ENCODE results near the gene SLC6A17. TPM values are rescaled to one million over a fixed set of nuclear protein-coding genes. Genes with fewer than 3 reads are reported as not detected.

The SLC6A17 gene
- polyA plus RNA-seq, 3 donors from 2014 or later: not detected

GRCh38 chr1:110228869-110229268, 78.6 kb downstream of the SLC6A17 start:
- Mint-ChIP-seq H3K27ac (no peak overlapping the region), H3K36me3 (no peaks in the 10 kb centered on the region), H3K27me3 (ENCODE audit: low read depth in 3 of 3) (peaks cover 0 to 1% (median 0%) of the 10 kb centered on the region in 3 donors)

GRCh38 chr1:110229348-110230001, 79.2 kb downstream of the SLC6A17 start:
- Mint-ChIP-seq H3K4me3 (no peak overlapping the region), H3K9me3 (no peaks in the 10 kb centered on the region), H3K27ac (no peak overlapping the region), H3K4me1 (no peaks in the 10 kb centered on the region), H3K27me3 (ENCODE audit: low read depth in 3 of 3) (peaks cover 0 to 1% (median 0%) of the 10 kb centered on the region in 3 donors), H3K36me3 (no peaks in the 10 kb centered on the region)
- no peak for DNase-seq

More at GRCh38 chr1:110228869-110229268, 78.6 kb downstream of the SLC6A17 start:
- DNase-seq: no peak
- H3K4me1 Mint-ChIP-seq: no peaks in the 10 kb centered on the region
- no peaks in the 10 kb centered on the region for H3K9me3 Mint-ChIP-seq
- H3K4me3 Mint-ChIP-seq: no peak overlapping the region

- no peak overlapping the region for H3K4me3 Mint-ChIP-seq
- no peaks in the 10 kb centered on the region for H3K36me3 Mint-ChIP-seq
- H3K27me3 Mint-ChIP-seq (ENCODE audit: low read depth in 3 of 3): peaks cover 0 to 1% (median 0%) of the 10 kb centered on the region in 3 donors
- no peak overlapping the region for H3K27ac Mint-ChIP-seq
- no peaks in the 10 kb centered on the region for H3K9me3 Mint-ChIP-seq
- H3K4me1 Mint-ChIP-seq: no peaks in the 10 kb centered on the region
- DNase-seq: no peak
Observed at GRCh38 chr1:110230381-110231199, 80.3 kb downstream of the SLC6A17 start.

- Mint-ChIP-seq H3K27ac (no peak overlapping the region), H3K27me3 (ENCODE audit: low read depth in 3 of 3) (peaks cover 0 to 2% (median 1%) of the 10 kb centered on the region in 3 donors), H3K4me1 (no peaks in the 10 kb centered on the region), H3K9me3 (no peaks in the 10 kb centered on the region), H3K4me3 (no peak overlapping the region), H3K36me3 (no peaks in the 10 kb centered on the region)
- no peak for DNase-seq
Observed at GRCh38 chr1:110233861-110234260, 83.6 kb downstream of the SLC6A17 start.

GRCh38 chr1:110234691-110235090, 84.4 kb downstream of the SLC6A17 start:
- no peaks in the 10 kb centered on the region for H3K9me3 Mint-ChIP-seq
- no peaks in the 10 kb centered on the region for H3K4me1 Mint-ChIP-seq
- DNase-seq: no peak
- H3K27me3 Mint-ChIP-seq (ENCODE audit: low read depth in 3 of 3): peaks cover 0 to 3% (median 2%) of the 10 kb centered on the region in 3 donors
- H3K36me3 Mint-ChIP-seq: no peaks in the 10 kb centered on the region
- H3K27ac Mint-ChIP-seq: no peak overlapping the region
- H3K4me3 Mint-ChIP-seq: no peak overlapping the region

GRCh38 chr1:110235181-110235833, 85.0 kb downstream of the SLC6A17 start:
- Mint-ChIP-seq H3K27me3 (ENCODE audit: low read depth in 3 of 3) (peaks cover 0 to 4% (median 2%) of the 10 kb centered on the region in 3 donors), H3K9me3 (no peaks in the 10 kb centered on the region), H3K4me1 (no peaks in the 10 kb centered on the region), H3K36me3 (no peaks in the 10 kb centered on the region), H3K27ac (no peak overlapping the region), H3K4me3 (no peak overlapping the region)
- DNase-seq: no peak

- Mint-ChIP-seq H3K36me3 (no peaks in the 10 kb centered on the region), H3K27ac (no peak overlapping the region), H3K9me3 (no peaks in the 10 kb centered on the region), H3K4me3 (no peak overlapping the region), H3K27me3 (ENCODE audit: low read depth in 3 of 3) (peaks cover 0 to 4% (median 2%) of the 10 kb centered on the region in 3 donors), H3K4me1 (no peaks in the 10 kb centered on the region)
- no peak for DNase-seq
Observed at GRCh38 chr1:110235834-110236682, 85.8 kb downstream of the SLC6A17 start.

- no peak overlapping the region for H3K4me3 Mint-ChIP-seq
- H3K27ac Mint-ChIP-seq: no peak overlapping the region
- peaks cover 0 to 4% (median 2%) of the 10 kb centered on the region in 3 donors for H3K27me3 Mint-ChIP-seq (ENCODE audit: low read depth in 3 of 3)
- H3K4me1 Mint-ChIP-seq: no peaks in the 10 kb centered on the region
- no peak for DNase-seq
- no peaks in the 10 kb centered on the region for H3K9me3 Mint-ChIP-seq
- H3K36me3 Mint-ChIP-seq: no peaks in the 10 kb centered on the region
Observed at GRCh38 chr1:110237386-110238152, 87.3 kb downstream of the SLC6A17 start.

- no peak overlapping the region for H3K27ac Mint-ChIP-seq
- no peaks in the 10 kb centered on the region for H3K4me1 Mint-ChIP-seq
- H3K9me3 Mint-ChIP-seq: no peaks in the 10 kb centered on the region
- peaks cover 0 to under 1% (median 0%) of the 10 kb centered on the region in 3 donors for H3K36me3 Mint-ChIP-seq
- no peak overlapping the region for H3K4me3 Mint-ChIP-seq
- peaks cover 0 to 5% (median 2%) of the 10 kb centered on the region in 3 donors for H3K27me3 Mint-ChIP-seq (ENCODE audit: low read depth in 3 of 3)
- no peak for DNase-seq
Observed at GRCh38 chr1:110239441-110240430, 89.4 kb downstream of the SLC6A17 start.

GRCh38 chr1:110240476-110241210, 90.3 kb downstream of the SLC6A17 start:
- Mint-ChIP-seq H3K4me1 (no peaks in the 10 kb centered on the region), H3K4me3 (no peak overlapping the region)
- no peak for DNase-seq

GRCh38 chr1:110241516-110241915, 91.2 kb downstream of the SLC6A17 start:
- Mint-ChIP-seq H3K4me3 (no peak overlapping the region), H3K36me3 (peaks cover 0 to 4% (median 0%) of the 10 kb centered on the region in 3 donors), H3K4me1 (no peaks in the 10 kb centered on the region), H3K27ac (no peak overlapping the region), H3K27me3 (ENCODE audit: low read depth in 3 of 3) (peaks cover 0 to 5% (median 0%) of the 10 kb centered on the region in 3 donors), H3K9me3 (no peaks in the 10 kb centered on the region)
- DNase-seq: no peak

More at GRCh38 chr1:110240476-110241210, 90.3 kb downstream of the SLC6A17 start:
- no peak overlapping the region for H3K27ac Mint-ChIP-seq
- H3K36me3 Mint-ChIP-seq: peaks cover 0 to 4% (median 0%) of the 10 kb centered on the region in 3 donors
- no peaks in the 10 kb centered on the region for H3K9me3 Mint-ChIP-seq
- H3K27me3 Mint-ChIP-seq (ENCODE audit: low read depth in 3 of 3): peaks cover 0 to 5% (median 2%) of the 10 kb centered on the region in 3 donors

Data from immature natural killer cell (primary cell).